SH-SY5Y (cell line): ENCODE measurements around the gene INSIG2.

Source experiments
- GATA2 ChIP-seq: IDR thresholded peaks from 2 replicates; pipeline ENCODE4 v1.6.1; 2011; ENCODE audit warnings: mild to moderate bottlenecking, low read depth, low read length
- GATA3 ChIP-seq: IDR thresholded peaks from 2 replicates; pipeline ENCODE4 v1.6.1; 2011; ENCODE audit warnings: low read depth, mild to moderate bottlenecking, low read length, moderate library complexity

INSIG2 gene

GRCh38 chr2:118154176-118154575 lies 65.9 kb downstream of the INSIG2 start:
- TF ChIP-seq GATA2 (no peak), GATA3 (no peak)
